ENCODE results near the gene LELP1.
A peak's percentile ranks its signal among the peaks of the same experiment; 100 is the strongest.

The LELP1 gene

GRCh38 chr1:153228491-153228890 is 25.3 kb downstream of the LELP1 start:
- TF ChIP-seq EGR1 (IDR thresholded peaks at IDR 0.05) (no peak), ZBTB7A (IDR thresholded peaks at IDR 0.05; ENCODE audit: low read depth) (no peak), TAF1 (IDR thresholded peaks at IDR 0.05; ENCODE audit: low read depth) (no peak), FOXM1 (IDR thresholded peaks at IDR 0.05; ENCODE audit: borderline replicate concordance, low read depth) (no peak), REST (IDR thresholded peaks at IDR 0.05; ENCODE audit: low read depth) (no peak), YY1 (IDR thresholded peaks at IDR 0.05; ENCODE audit: low read depth) (no peak), TEAD4 (IDR thresholded peaks at IDR 0.05) (no peak), USF1 (IDR thresholded peaks at IDR 0.05) (no peak), TCF12 (IDR thresholded peaks at IDR 0.05; ENCODE audit: low read depth) (no peak)

GRCh38 chr1:153229076-153229829 is 26.0 kb downstream of the LELP1 start:
- TF ChIP-seq RAD21 (IDR thresholded peaks at IDR 0.05; ENCODE audit: low read depth): peak; percentile 40

- TF ChIP-seq REST (IDR thresholded peaks at IDR 0.05; ENCODE audit: low read depth) (no peak), CEBPB (IDR thresholded peaks at IDR 0.05) (no peak), TAF1 (IDR thresholded peaks at IDR 0.05; ENCODE audit: low read depth) (no peak), EGR1 (IDR thresholded peaks at IDR 0.05) (no peak), RAD21 (IDR thresholded peaks at IDR 0.05; ENCODE audit: low read depth) (no peak), USF1 (IDR thresholded peaks at IDR 0.05) (no peak), NFIC (IDR thresholded peaks at IDR 0.05) (no peak), YY1 (IDR thresholded peaks at IDR 0.05; ENCODE audit: low read depth) (no peak), FOXM1 (IDR thresholded peaks at IDR 0.05; ENCODE audit: borderline replicate concordance, low read depth) (no peak), ZBTB7A (IDR thresholded peaks at IDR 0.05; ENCODE audit: low read depth) (no peak), CREB1 (IDR thresholded peaks at IDR 0.05; ENCODE audit: low read depth) (no peak), EP300 (IDR thresholded peaks at IDR 0.05; ENCODE audit: borderline replicate concordance) (no peak), TCF12 (IDR thresholded peaks at IDR 0.05; ENCODE audit: low read depth) (no peak), MAX (IDR thresholded peaks at IDR 0.05) (no peak), TEAD4 (IDR thresholded peaks at IDR 0.05) (no peak)
Measured at GRCh38 chr1:153231363-153231762, 28.1 kb downstream of the LELP1 start.

- TF ChIP-seq EGR1 (IDR thresholded peaks at IDR 0.05) (no peak), EP300 (IDR thresholded peaks at IDR 0.05; ENCODE audit: borderline replicate concordance) (no peak), CEBPB (IDR thresholded peaks at IDR 0.05) (no peak), TEAD4 (IDR thresholded peaks at IDR 0.05) (no peak), CREB1 (IDR thresholded peaks at IDR 0.05; ENCODE audit: low read depth) (no peak), NFIC (IDR thresholded peaks at IDR 0.05) (no peak), REST (IDR thresholded peaks at IDR 0.05; ENCODE audit: low read depth) (no peak), ZBTB7A (IDR thresholded peaks at IDR 0.05; ENCODE audit: low read depth) (no peak)
Measured at GRCh38 chr1:153231785-153232184, 28.6 kb downstream of the LELP1 start.

- no peak for TF ChIP-seq TCF12 (IDR thresholded peaks at IDR 0.05; ENCODE audit: low read depth)
- no peak for TF ChIP-seq FOXM1 (IDR thresholded peaks at IDR 0.05; ENCODE audit: borderline replicate concordance, low read depth)
- no peak for TF ChIP-seq ZBTB7A (IDR thresholded peaks at IDR 0.05; ENCODE audit: low read depth)
- no peak for TF ChIP-seq REST (IDR thresholded peaks at IDR 0.05; ENCODE audit: low read depth)
- no peak for TF ChIP-seq EGR1 (IDR thresholded peaks at IDR 0.05)
- no peak for TF ChIP-seq TAF1 (IDR thresholded peaks at IDR 0.05; ENCODE audit: low read depth)
Measured at GRCh38 chr1:153232553-153232952, 29.3 kb downstream of the LELP1 start.
